MCF 10A (cell line): ENCODE measurements around the gene CRACR2B. TPM values are rescaled to one million over a fixed set of nuclear protein-coding genes. Genes with fewer than 3 reads are reported as not detected.

Source experiments
- BruUV-seq: library from RNA; stranded (reverse); fragments of 400-500 nt; replicated peaks from 2 replicates; lab custom pipeline; 2021; lab: Mats Ljungman, UMichigan
- CTCF ChIA-PET: fragments of 300-600 bp; sonication (Branson Sonifier 250); formaldehyde crosslinking; extraction: SDS; loops from one replicate; lab custom pipeline; 2021; ENCODE audit warnings: antibody characterized with exemption, inconsistent platforms; lab: Yijun Ruan, JAX
- POLR2A ChIA-PET: fragments of 300-600, 350-650 bp; sonication (Branson Sonifier 250); formaldehyde crosslinking; extraction: SDS; loops from one replicate; lab custom pipeline; 2020; ENCODE audit warnings: antibody characterized with exemption, inconsistent platforms; lab: Yijun Ruan, JAX
- DNase-seq: peaks from one replicate; pipeline ENCODE4 v3.0.0-alpha.2; 2018; ENCODE audit not compliant: unreplicated experiment
- H3K27ac Mint-ChIP-seq: one replicate; pipeline ENCODE4 v1.8.0; 2022; ENCODE audit warnings: mild to moderate bottlenecking, low read depth, mixed read lengths; ENCODE audit not compliant: unreplicated experiment
- H3K27me3 Mint-ChIP-seq: one replicate; pipeline ENCODE4 v1.8.0; 2022; ENCODE audit warnings: mixed read lengths; ENCODE audit not compliant: insufficient read depth, unreplicated experiment
- H3K36me3 Mint-ChIP-seq: one replicate; pipeline ENCODE4 v1.8.0; 2022; ENCODE audit warnings: mild to moderate bottlenecking, moderate library complexity, mixed read lengths; ENCODE audit not compliant: insufficient read depth, unreplicated experiment
- H3K4me1 Mint-ChIP-seq: one replicate; pipeline ENCODE4 v1.8.0; 2022; ENCODE audit warnings: mixed read lengths; ENCODE audit not compliant: insufficient read depth, unreplicated experiment
- H3K4me3 Mint-ChIP-seq: one replicate; pipeline ENCODE4 v1.8.0; 2022; ENCODE audit warnings: mild to moderate bottlenecking, moderate library complexity, mixed read lengths; ENCODE audit not compliant: unreplicated experiment
- H3K9me3 Mint-ChIP-seq: one replicate; pipeline ENCODE4 v1.8.0; 2022; ENCODE audit warnings: mixed read lengths; ENCODE audit not compliant: unreplicated experiment
- intact Hi-C: fragments of 100-400 bp; cut with micrococcal nuclease; formaldehyde crosslinking; loops from 2 replicates; pipeline ENCODE4 v1.14.1; 2022
- total RNA-seq: library from RNA; stranded (reverse); gene quantifications from 2 replicates; pipeline ENCODE4 v1.2.3, GENCODE V29; 2022
- TF ChIP-seq, protein P1 (sequence below): fragments of 200-600 bp; IDR thresholded peaks from one replicate; pipeline ENCODE4 v1.8.0; 2022; ENCODE audit warnings: antibody characterized with exemption, mild to moderate bottlenecking; ENCODE audit not compliant: unreplicated experiment

CRACR2B gene
- total RNA-seq, 1 experiment from 2014 or later, result 1.2 TPM

DNA sequence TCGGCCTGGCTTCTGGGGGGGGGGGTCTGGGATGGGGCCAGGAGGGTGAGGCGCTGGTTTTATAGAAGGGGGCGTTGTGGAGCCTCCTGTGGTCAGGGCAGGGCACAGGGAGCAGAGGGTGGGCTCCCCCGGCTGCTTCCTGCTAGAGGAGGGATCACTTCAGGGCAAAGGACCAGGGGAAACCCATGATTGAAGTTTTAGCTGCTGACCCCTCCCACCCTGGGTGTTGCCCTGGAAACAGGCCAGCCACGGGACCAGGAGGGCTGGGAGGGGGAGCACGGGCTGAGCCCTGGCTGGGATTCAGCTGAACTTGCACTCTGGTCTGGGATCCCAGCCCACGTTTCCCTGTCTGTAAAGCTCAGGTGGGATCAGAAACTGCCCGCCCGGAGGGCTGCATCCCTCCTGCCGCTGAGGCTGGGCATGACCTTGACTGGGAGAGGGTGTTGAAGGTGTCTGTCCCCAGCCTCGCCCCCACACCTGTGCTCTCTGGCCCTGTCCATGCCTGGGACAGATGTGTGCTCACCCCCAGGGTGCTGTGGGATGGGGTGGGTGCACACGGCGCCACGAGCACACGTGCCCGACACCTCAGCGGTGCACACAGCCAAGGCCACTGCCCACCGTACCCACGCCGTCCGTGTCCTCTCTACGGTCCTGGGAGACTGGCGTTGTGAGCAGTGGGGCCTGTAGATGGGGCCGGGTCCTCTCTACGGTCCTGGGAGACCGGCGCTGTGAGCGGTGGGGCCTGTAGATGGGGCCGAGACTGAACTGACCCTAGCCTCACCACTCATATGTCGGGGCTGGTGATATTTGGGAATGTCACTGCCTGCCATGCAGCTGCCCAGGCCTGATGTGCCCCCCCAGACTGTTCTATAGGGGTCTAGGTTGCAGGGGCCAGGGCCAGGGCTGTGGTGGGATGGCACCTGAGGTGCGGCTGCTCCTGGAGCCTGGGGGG lies 17.2 kb downstream of the CRACR2B start:
- H3K9me3 Mint-ChIP-seq, result no peaks in the 10 kb centered on the region
- intact Hi-C loops, result loop anchor here (2.0 to 5.0 kb wide), 2 partner anchors 38 to 206 kb away; partner anchors contain the start of genes PIDD1 and RPLP2
- no TSS peak for BruUV-seq
- H3K4me1 Mint-ChIP-seq, result peaks cover 24% of the 10 kb centered on the region
- DNase-seq, result peak; percentile 93
- TF ChIP-seq, protein P1, sequence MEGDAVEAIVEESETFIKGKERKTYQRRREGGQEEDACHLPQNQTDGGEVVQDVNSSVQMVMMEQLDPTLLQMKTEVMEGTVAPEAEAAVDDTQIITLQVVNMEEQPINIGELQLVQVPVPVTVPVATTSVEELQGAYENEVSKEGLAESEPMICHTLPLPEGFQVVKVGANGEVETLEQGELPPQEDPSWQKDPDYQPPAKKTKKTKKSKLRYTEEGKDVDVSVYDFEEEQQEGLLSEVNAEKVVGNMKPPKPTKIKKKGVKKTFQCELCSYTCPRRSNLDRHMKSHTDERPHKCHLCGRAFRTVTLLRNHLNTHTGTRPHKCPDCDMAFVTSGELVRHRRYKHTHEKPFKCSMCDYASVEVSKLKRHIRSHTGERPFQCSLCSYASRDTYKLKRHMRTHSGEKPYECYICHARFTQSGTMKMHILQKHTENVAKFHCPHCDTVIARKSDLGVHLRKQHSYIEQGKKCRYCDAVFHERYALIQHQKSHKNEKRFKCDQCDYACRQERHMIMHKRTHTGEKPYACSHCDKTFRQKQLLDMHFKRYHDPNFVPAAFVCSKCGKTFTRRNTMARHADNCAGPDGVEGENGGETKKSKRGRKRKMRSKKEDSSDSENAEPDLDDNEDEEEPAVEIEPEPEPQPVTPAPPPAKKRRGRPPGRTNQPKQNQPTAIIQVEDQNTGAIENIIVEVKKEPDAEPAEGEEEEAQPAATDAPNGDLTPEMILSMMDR, result peak; percentile 13
- H3K36me3 Mint-ChIP-seq, result peaks cover 43% of the 10 kb centered on the region
- H3K27ac Mint-ChIP-seq, result peak overlapping the region; percentile 90
- H3K27me3 Mint-ChIP-seq, result no peaks in the 10 kb centered on the region
- ChIA-PET POLR2A (interaction anchor here (0.6 to 7.2 kb wide), 13 partner anchors 11 to 464 kb away, joined by 3 to 141 read pairs (median 6); partner anchors contain the start of genes CD151, CHID1, PIDD1 and PNPLA2), CTCF (interaction anchor here (0.8 kb wide), 1 partner anchor 10 kb away, joined by 3 read pairs; no protein-coding TSS in a partner anchor)
- H3K4me3 Mint-ChIP-seq, result peak overlapping the region; percentile 87

DNA sequence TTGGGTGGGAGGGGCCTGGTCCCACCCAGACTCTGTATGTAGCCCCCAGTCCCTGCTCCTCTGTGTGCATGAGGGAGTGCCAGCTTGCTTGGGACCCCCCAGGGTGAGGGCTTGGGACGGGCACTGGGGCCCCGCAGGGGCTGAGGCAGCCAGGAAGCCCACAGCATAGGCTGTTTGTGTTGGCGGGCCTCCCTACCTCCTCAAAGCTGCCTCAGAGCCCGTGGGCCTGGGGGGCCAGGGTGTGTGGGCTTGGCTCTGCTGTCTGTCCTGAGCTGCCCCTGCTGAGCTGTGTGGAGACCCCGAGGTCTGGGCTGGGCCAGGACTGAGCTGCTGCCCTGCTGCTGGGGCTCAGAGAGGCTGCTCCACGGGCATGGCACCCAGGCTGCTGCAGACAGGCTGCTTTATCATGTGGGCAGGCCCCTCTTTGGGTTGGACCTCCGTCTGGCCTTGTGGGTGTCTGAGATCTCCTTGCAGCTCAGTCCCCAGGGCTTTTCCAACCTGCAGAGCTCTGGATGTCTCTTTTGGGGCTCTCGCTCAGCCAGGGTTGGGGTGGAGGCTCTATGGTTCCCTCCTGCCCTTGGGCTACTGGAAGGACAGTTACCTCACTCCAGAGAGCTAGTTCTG lies 18.3 kb downstream of the CRACR2B start:
- intact Hi-C loops, result loop anchor here (2.0 kb wide), 1 partner anchor 205 kb away; no protein-coding TSS in a partner anchor
- TF ChIP-seq, protein P1, result no peak
- CTCF ChIA-PET, result interaction anchor here (0.8 to 1.0 kb wide), 2 partner anchors 11 to 31 kb away, joined by 3 to 4 read pairs; no protein-coding TSS in a partner anchor

DNA sequence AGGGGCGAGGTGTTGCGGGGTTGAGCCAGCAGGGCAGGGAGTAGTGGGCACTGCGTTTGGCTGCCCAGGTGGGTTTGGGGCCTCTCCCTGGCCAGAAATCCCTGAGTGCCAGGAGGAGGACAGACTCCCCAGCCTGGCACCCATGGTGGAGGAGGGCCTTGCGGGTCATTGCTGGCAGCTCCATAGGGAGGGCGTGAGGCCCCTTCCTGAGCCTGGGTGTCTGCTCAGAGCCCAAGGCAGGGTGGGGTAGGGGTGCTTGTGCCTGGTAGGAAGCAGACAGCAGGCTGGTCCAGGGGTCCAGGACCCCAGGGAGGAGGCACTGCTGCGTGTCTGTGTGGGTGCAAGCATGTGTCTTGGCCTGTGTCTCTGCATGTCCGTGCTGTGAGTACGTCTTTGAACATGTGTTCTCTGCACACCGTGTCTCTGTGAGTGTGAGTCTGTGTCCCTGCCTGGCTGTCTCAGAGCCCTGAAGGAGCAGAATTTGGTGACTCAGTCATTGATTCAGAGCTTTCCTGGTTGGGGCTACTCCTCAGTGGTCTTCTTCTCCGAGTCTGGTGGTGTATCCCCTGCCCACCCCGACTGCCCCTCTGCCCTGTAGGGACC lies 18.9 kb downstream of the CRACR2B start:
- CTCF ChIA-PET, result interaction anchor here (0.6 to 1.1 kb wide), 4 partner anchors 12 to 205 kb away, joined by 3 to 4 read pairs (median 3); no protein-coding TSS in a partner anchor
- no TSS peak for BruUV-seq
- peaks cover 33% of the 10 kb centered on the region for H3K36me3 Mint-ChIP-seq
- intact Hi-C loops, result no loop called here
- no peaks in the 10 kb centered on the region for H3K27me3 Mint-ChIP-seq
- peak overlapping the region; percentile 39 for H3K4me3 Mint-ChIP-seq
- no peaks in the 10 kb centered on the region for H3K9me3 Mint-ChIP-seq
- peaks cover 15% of the 10 kb centered on the region for H3K4me1 Mint-ChIP-seq
- peak; percentile 47 for DNase-seq
- TF ChIP-seq, protein P1, result no peak
- POLR2A ChIA-PET, result interaction anchor here (0.6 to 2.7 kb wide), 13 partner anchors 10 to 430 kb away, joined by 3 to 18 read pairs (median 4); partner anchors contain the start of gene PNPLA2
- H3K27ac Mint-ChIP-seq, result peak overlapping the region; percentile 28

More for the DNA sequence above, 18.3 kb downstream of the CRACR2B start:
- H3K27ac Mint-ChIP-seq, result peak overlapping the region; percentile 28
- DNase-seq, result no peak
- H3K4me1 Mint-ChIP-seq, result peaks cover 16% of the 10 kb centered on the region
- peak overlapping the region; percentile 39 for H3K4me3 Mint-ChIP-seq
- no peaks in the 10 kb centered on the region for H3K9me3 Mint-ChIP-seq
- POLR2A ChIA-PET, result interaction anchor here (0.7 to 2.7 kb wide), 11 partner anchors 11 to 51 kb away, joined by 3 to 18 read pairs (median 4); partner anchors contain the start of genes PIDD1 and PNPLA2
- H3K27me3 Mint-ChIP-seq, result no peaks in the 10 kb centered on the region
- peaks cover 38% of the 10 kb centered on the region for H3K36me3 Mint-ChIP-seq
- no TSS peak for BruUV-seq
